HG03571 (cell line): ENCODE results near the gene HNRNPAB.
A peak's percentile ranks its signal among the peaks of the same experiment; 100 is the strongest.

Experiments used
- ATAC-seq: cut with Tn5 transposase; IDR thresholded peaks from one replicate; pipeline ENCODE4 v1.9.1; 2021; ENCODE audit not compliant: unreplicated experiment

Gene HNRNPAB

DNA sequence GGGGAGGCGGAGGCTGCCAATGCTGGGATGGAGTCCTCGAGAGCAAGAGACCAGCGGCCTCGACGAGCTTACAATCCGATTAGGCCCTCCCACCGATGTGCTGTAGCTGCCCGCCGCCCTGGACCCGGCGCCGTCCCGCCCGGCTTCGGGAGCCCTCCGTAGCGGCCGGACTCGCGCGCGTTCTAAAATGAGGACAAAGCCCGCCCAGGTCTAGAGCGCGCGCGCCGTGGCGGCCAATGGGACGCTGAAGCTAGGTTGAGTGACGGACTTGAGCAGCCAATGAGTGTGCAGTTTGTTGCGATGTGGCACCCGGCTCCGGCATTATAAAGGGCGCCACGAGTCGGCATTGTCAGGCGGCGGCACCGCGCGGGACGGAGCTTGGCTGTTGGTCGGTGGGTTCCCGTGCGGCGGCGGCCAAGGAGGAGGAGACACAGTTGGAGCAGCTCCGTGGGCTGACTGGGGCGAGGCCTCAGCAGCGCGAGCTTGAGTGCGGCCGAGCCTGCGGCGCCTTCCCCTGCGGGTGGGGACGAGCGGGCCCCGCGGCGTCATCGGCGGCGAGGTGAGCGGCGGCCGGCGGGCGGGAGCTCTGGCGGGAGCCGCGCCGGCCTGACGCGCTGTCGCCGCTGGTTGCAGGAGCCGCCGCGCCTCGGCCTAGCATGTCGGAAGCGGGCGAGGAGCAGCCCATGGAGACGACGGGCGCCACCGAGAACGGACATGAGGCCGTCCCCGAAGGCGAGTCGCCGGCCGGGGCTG lies at the start of gene HNRNPAB:
Gene HNRNPAB (plus strand): TSS at position 352 of the 753 bp plus-strand sequence. CDS start 305 bp downstream, at position 657.
- ATAC-seq, result peak; percentile 76

DNA sequence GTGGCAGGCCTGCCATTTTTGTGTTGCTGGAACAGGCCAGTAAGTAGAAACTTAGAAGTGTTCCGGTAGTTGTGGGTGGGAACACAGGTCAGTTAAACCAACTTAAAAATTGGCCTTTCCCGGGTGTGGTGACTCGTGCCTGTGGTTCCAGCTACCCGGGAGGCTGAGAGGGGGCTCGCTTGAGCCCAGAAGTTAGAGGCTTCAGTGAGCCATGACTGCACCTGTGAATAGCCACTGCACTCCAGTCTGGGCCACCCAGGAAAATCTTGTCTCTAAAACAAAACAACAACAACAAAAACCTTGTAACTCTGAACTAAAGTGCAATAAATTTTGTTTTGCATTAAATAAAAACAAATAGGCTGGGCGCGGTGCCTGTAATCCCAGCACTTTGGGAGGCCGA lies 49.3 kb upstream of the HNRNPAB start:
- ATAC-seq, result no peak

- no peak for ATAC-seq
These were observed 44.2 kb upstream of the HNRNPAB start for GRCh38 chr5:178160176-178160575.

GRCh38 chr5:178162481-178162880 lies 41.9 kb upstream of the HNRNPAB start:
- ATAC-seq, result no peak

DNA sequence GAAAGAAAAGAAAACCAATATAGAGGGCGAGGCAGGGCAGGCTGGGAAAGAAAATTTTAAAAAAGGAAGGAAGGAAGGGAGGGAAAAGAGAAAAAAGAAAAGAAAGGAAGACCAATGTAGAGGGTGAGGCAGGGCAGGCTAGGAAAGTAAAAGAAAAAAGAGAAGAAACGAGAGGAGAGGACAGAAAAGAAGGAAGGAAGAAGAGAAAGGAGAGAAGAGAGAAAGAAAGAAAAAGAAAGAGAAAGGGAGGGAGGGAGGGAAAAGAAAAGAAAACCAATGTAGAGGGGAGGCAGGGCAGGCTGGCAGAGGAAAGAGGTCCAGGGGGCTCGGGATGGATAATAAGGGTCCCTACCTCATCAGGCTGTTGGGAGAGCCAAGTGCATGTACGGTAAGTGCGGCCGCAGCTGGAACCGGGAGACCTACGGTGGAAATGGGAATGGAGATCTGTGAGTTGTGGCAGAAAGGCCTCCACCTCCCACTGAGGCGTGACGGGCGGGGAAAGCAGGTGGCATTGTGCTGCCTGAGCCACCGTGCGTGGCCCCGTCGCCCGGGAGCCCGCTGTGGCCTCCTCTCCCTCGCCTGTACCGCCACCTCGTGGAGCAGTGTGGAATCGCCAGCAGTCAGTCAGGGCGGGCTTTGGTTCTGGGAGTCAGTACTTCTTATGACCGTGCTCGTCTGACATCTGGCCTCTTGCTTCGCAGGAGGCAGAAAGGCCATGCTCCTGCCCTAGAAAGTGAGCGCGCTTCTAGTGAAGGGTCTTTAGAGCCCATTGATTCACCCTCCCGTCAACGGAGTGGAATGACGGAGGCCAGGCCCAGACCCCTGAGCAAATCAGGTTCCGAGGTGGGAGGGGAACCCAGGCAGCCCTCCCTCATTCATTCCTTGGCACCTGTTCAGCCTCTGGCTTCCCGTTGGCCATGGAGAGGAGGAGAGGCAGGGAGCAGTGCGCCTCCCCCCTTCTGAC lies 40.3 kb upstream of the HNRNPAB start:
- peak; percentile 83 for ATAC-seq

- no peak for ATAC-seq
These were observed 38.8 kb upstream of the HNRNPAB start for GRCh38 chr5:178165581-178165980.

GRCh38 chr5:178170455-178170854 lies 33.9 kb upstream of the HNRNPAB start:
- no peak for ATAC-seq

DNA sequence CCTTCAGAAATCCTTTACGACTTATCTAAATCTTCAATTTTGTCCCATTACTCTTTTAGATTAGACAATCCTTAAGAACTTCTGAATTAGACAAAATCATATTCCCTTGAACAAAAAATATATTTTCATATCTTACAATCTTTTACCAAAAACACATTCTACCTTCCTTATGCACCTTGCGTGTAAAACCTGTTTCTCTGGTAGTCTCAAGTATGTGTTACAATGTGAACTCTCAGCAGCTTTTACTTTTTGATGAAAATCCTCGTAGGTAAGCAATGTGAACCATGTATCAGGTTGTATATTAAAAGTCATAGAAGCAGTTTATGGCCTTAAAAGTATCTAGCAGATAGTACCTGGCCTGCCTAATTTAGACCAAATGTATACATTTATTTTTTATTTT lies 29.9 kb upstream of the HNRNPAB start:
- no peak for ATAC-seq

- ATAC-seq, result no peak
These were observed 27.5 kb upstream of the HNRNPAB start for GRCh38 chr5:178176791-178177190.

DNA sequence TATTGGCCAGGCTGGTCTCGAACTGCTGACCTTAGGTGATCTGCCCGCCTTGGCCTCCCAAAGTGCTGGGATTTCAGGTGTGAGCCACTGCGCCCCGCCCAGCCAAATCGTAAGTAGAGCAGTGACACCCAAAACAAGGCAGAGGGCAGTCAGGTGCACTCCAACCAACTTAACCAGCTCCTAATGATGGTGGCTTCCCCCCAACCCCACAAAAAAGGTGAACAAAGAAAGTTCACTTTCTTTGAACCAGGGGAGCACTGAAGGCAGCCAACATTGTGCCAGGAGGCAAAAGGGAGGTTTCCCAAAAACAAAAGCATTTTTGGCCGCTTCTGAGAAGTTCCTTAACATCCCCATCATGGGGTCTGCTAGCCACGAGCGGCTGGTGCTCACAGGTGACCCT lies 26.8 kb upstream of the HNRNPAB start:
- ATAC-seq, result no peak

DNA sequence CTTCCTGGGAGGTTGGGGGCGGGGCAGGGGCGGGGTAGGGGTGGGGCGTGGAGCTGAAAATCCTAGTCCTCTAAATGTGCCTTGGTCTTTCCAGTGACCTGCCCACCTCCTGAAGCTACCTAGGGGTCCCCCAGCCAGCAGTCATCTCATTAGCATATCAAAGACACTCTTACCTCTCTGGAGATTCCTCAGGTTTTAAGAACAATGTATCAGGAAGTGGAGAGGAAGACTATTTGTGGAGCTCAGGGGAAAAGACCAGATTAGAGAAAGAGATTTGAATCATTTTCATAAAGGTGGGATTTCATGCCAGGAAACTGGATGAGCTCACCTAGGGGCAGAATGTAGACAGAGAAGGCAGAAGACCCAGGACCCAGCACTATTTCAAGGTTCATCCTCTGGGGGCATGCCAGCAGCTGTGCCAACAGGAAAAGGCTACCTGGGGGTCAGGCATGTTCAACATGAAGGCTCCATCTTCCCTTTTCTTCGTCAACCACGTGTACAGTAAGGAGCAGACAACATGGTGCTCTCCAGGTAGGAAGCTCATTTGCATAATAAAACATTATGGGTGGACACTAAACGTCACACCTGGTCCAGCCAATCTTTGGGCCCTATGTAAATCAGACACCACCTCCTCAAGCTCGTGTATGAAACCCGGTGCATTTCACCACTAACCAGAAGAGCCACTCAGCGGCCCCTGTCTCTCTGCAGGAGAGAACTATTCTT lies 24.0 kb upstream of the HNRNPAB start:
- no peak for ATAC-seq

- no peak for ATAC-seq
These were observed 22.0 kb upstream of the HNRNPAB start for GRCh38 chr5:178182158-178182876.

DNA sequence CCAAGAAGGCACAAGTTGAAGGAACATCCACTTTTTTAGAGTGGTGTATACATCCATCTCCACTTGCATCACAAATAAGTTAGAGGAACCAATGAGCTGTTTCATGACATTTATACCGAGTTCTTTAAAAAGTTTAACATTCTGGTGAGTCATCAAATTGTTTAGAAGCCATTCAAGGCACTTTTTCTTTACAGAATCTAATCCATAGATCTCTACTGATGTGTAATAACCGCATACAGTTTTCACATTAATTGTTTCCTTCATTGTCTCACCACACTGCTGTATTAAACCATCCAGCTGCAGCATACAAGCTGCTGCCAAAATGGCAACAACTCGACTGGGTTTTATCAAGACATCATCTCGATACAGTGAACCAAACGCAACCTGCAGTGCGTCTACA lies 17.9 kb upstream of the HNRNPAB start:
- ATAC-seq, result no peak

DNA sequence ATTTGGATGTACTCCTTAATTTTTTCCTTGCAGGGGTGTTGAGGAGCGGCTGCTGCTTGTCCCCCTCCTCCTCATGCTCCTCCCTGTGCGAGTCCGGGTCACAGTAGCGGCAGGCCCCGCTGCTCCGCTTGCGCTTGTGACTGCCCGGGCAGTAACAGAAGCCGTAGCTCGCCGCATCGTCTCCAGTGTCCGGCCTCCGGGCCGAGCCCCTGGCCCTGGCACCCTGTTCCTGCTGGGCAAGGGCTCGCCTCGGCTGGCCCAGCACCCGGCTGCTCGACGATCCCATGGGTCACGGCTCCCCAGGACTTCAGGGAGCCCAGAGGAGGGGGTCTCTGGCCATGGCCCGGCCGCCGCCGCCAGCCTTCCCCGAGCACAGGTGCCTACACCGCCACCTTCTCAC lies 17.3 kb upstream of the HNRNPAB start, which contains the start of gene GMCL2:
Gene GMCL2 (minus strand): TSS at position 358 of the 400 bp plus-strand sequence. CDS start 72 bp downstream, at position 286.
- ATAC-seq, result no peak

DNA sequence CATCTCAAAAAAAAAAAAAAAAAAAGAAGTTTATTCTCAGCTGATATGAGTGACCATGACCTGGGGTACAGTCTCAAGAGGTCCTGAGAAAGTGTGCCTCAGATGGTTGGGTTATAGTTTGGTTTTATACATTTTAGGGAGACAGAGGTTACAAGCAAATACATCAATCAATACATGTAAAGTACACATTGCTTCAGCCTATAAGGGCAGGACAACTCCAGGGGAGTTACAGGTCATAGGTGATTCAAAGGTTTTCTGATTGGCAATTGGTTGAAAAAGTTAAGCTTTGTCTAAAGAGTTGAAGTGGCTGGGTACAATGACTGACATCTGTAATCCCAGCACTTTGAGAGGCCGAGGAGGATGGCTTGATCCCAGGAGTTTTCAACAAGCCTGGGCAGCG lies 14.9 kb upstream of the HNRNPAB start:
- ATAC-seq, result no peak

DNA sequence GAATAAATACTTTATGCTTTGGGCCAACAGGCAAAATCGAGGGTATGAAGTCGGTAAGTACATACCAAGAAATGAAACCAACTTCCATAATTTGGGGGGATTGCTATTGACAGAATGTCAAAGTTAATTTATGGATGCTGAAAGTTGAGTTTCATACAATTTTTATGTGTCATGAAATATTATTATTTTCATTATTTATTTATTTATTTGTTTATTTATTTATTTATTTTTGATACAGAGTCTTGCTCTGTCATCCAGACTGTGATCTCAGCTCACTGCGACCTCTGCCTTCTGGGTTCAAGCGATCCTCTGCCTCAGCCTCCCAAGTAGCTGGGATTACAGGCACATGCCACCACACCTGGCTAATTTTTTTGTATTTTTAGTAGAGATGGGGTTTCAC lies 12.7 kb upstream of the HNRNPAB start:
- ATAC-seq, result no peak

GRCh38 chr5:178192244-178192643 lies 12.1 kb upstream of the HNRNPAB start:
- ATAC-seq, result no peak

GRCh38 chr5:178192787-178193186 lies 11.5 kb upstream of the HNRNPAB start:
- no peak for ATAC-seq

- no peak for ATAC-seq
These were observed 11.0 kb upstream of the HNRNPAB start for GRCh38 chr5:178193251-178193809.

DNA sequence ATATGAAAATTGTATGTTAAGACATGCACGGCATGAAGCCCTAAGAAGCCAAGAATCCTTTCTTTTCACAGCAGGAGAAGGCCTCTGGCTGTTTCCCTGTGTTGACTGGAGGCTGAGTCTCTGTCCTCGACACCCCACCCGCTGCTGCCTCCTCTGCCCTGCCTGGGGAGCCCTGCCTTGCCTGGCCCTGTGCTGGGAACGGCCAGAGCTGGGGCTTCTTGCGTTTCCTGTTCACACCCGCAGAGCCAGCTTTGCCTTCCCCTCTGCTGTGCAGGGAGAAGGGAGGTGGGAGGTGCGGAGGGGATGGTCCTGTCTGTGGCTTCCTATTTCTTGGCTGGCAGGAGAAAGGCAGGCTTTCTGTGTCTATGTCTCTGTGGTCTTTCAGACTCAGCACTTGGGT lies 10.3 kb upstream of the HNRNPAB start:
- no peak for ATAC-seq
